Type B pancreatic cell (in vitro differentiated cells): Measurements from ENCODE around the gene HCFC1. TPM values are rescaled to one million over a fixed set of nuclear protein-coding genes. Genes with fewer than 3 reads are reported as not detected.

Experiments
- DNase-seq: peaks from one replicate; pipeline ENCODE4 v3.0.0; 2021; ENCODE audit warnings: mixed read lengths; ENCODE audit not compliant: unreplicated experiment; ENCODE audit errors: extremely low spot score
- H3K27ac Mint-ChIP-seq: 2 replicates; pipeline ENCODE4 v1.8.0; 2021; ENCODE audit warnings: mild to moderate bottlenecking, mixed read lengths
- H3K27me3 Mint-ChIP-seq: 2 replicates; pipeline ENCODE4 v1.8.0; 2021; ENCODE audit warnings: mixed read lengths
- H3K36me3 Mint-ChIP-seq: 2 replicates; pipeline ENCODE4 v1.8.0; 2021; ENCODE audit warnings: mixed read lengths
- H3K4me1 Mint-ChIP-seq: one replicate; pipeline ENCODE4 v1.8.0; 2021; ENCODE audit warnings: mixed read lengths; ENCODE audit not compliant: unreplicated experiment
- H3K4me3 Mint-ChIP-seq: 2 replicates; pipeline ENCODE4 v1.8.0; 2021; ENCODE audit warnings: mild to moderate bottlenecking, mixed read lengths
- H3K9me3 Mint-ChIP-seq: 2 replicates; pipeline ENCODE4 v1.8.0; 2021; ENCODE audit warnings: mixed read lengths
- CTCF ChIP-seq: fragments of 200-600 bp; sonication (generic); conservative IDR thresholded peaks from 2 replicates; pipeline ENCODE4 v1.5.0; 2021; ENCODE audit warnings: antibody characterized with exemption, mild to moderate bottlenecking
- total RNA-seq: library from RNA; stranded (reverse); gene quantifications from 2 replicates; pipeline ENCODE4 v1.2.1, GENCODE V29; 2021; ENCODE audit warnings: low replicate concordance

Gene HCFC1
- total RNA-seq, 1 donor from 2014 or later = 98.0 TPM

- no peak overlapping the region for H3K4me3 Mint-ChIP-seq
These were observed 23.6 kb downstream of the HCFC1 start for GRCh38 chrX:153948002-153948466.

GRCh38 chrX:153947009-153947769, 24.4 kb downstream of the HCFC1 start:
- TF ChIP-seq CTCF = peak; percentile 87
- H3K27me3 Mint-ChIP-seq = no peaks in the 10 kb centered on the region
- no peaks in the 10 kb centered on the region for H3K9me3 Mint-ChIP-seq
- peak overlapping the region; percentile 65 for H3K27ac Mint-ChIP-seq
- no peak overlapping the region for H3K4me3 Mint-ChIP-seq
- DNase-seq = no peak
- peaks cover 17% of the 10 kb centered on the region for H3K4me1 Mint-ChIP-seq
- H3K36me3 Mint-ChIP-seq = peaks cover 8% of the 10 kb centered on the region

More at GRCh38 chrX:153948002-153948466, 23.6 kb downstream of the HCFC1 start:
- TF ChIP-seq CTCF = no peak
- peaks cover 17% of the 10 kb centered on the region for H3K4me1 Mint-ChIP-seq
- DNase-seq = no peak
- peak overlapping the region; percentile 75 for H3K27ac Mint-ChIP-seq
- H3K9me3 Mint-ChIP-seq = no peaks in the 10 kb centered on the region
- peaks cover 8% of the 10 kb centered on the region for H3K36me3 Mint-ChIP-seq
- no peaks in the 10 kb centered on the region for H3K27me3 Mint-ChIP-seq

GRCh38 chrX:153945956-153946943, 25.4 kb downstream of the HCFC1 start:
- no peak for TF ChIP-seq CTCF
- peaks cover 8% of the 10 kb centered on the region for H3K36me3 Mint-ChIP-seq
- no peak overlapping the region for H3K27ac Mint-ChIP-seq
- no peak overlapping the region for H3K4me3 Mint-ChIP-seq
- H3K4me1 Mint-ChIP-seq = peaks cover 17% of the 10 kb centered on the region
- no peak for DNase-seq
- no peaks in the 10 kb centered on the region for H3K9me3 Mint-ChIP-seq
- H3K27me3 Mint-ChIP-seq = no peaks in the 10 kb centered on the region

GRCh38 chrX:153944800-153945150, 26.8 kb downstream of the HCFC1 start:
- H3K4me3 Mint-ChIP-seq = no peak overlapping the region
- H3K27me3 Mint-ChIP-seq = no peaks in the 10 kb centered on the region
- H3K27ac Mint-ChIP-seq = no peak overlapping the region
- no peak for DNase-seq
- H3K36me3 Mint-ChIP-seq = peaks cover 4% of the 10 kb centered on the region
- no peak for TF ChIP-seq CTCF
- H3K9me3 Mint-ChIP-seq = no peaks in the 10 kb centered on the region
- H3K4me1 Mint-ChIP-seq = peaks cover 17% of the 10 kb centered on the region

GRCh38 chrX:153944140-153944799, 27.3 kb downstream of the HCFC1 start, which contains the start of gene RENBP:
Gene RENBP (minus strand): TSS chrX:153944643. CDS start chrX:153944610, 33 bp downstream.
- no peak for TF ChIP-seq CTCF
- H3K4me1 Mint-ChIP-seq = peaks cover 14% of the 10 kb centered on the region
- H3K27ac Mint-ChIP-seq = no peak within 1 kb of the TSS
- no peak for DNase-seq
- peak within 1 kb of the TSS; percentile 20 for H3K4me3 Mint-ChIP-seq
- no peaks in the 10 kb centered on the region for H3K27me3 Mint-ChIP-seq
- peaks cover 4% of the 10 kb centered on the region for H3K36me3 Mint-ChIP-seq
- no peaks in the 10 kb centered on the region for H3K9me3 Mint-ChIP-seq
